Osteocyte (in vitro differentiated cells): ENCODE measurements around the gene ZNF500. TPM values are rescaled to one million over a fixed set of nuclear protein-coding genes. Genes with fewer than 3 reads are reported as not detected.

ENCODE experiments used
- DNase-seq: peaks from one replicate; pipeline ENCODE4 v3.0.0; 2021; ENCODE audit warnings: mixed read lengths; ENCODE audit not compliant: unreplicated experiment; ENCODE audit errors: extremely low spot score
- H3K27ac Mint-ChIP-seq: one replicate; pipeline ENCODE4 v1.8.0; 2021; ENCODE audit warnings: mild to moderate bottlenecking, mixed read lengths; ENCODE audit not compliant: unreplicated experiment
- H3K27me3 Mint-ChIP-seq: one replicate; pipeline ENCODE4 v1.8.0; 2021; ENCODE audit warnings: mixed read lengths; ENCODE audit not compliant: unreplicated experiment
- H3K36me3 Mint-ChIP-seq: one replicate; pipeline ENCODE4 v1.8.0; 2021; ENCODE audit warnings: mixed read lengths; ENCODE audit not compliant: unreplicated experiment
- H3K4me1 Mint-ChIP-seq: one replicate; pipeline ENCODE4 v1.8.0; 2021; ENCODE audit warnings: mixed read lengths; ENCODE audit not compliant: unreplicated experiment
- H3K4me3 Mint-ChIP-seq: one replicate; pipeline ENCODE4 v1.8.0; 2021; ENCODE audit warnings: mild to moderate bottlenecking, moderate library complexity, mixed read lengths; ENCODE audit not compliant: unreplicated experiment
- H3K9me3 Mint-ChIP-seq: one replicate; pipeline ENCODE4 v1.8.0; 2021; ENCODE audit warnings: mixed read lengths; ENCODE audit not compliant: unreplicated experiment
- CTCF ChIP-seq: fragments of 200-600 bp; sonication (generic); IDR thresholded peaks from 2 replicates; pipeline ENCODE4 v1.5.0; 2021; ENCODE audit warnings: antibody characterized with exemption, mild to moderate bottlenecking, moderate library complexity
- total RNA-seq: library from RNA; stranded (reverse); gene quantifications from 2 replicates; pipeline ENCODE4 v1.2.1, GENCODE V29; 2021

ZNF500 gene
- total RNA-seq, 1 donor from 2014 or later, result 22.8 TPM

- Mint-ChIP-seq H3K4me3 (no peak overlapping the region), H3K27ac (no peak overlapping the region), H3K27me3 (no peaks in the 10 kb centered on the region), H3K9me3 (no peaks in the 10 kb centered on the region), H3K4me1 (no peaks in the 10 kb centered on the region), H3K36me3 (peaks cover 18% of the 10 kb centered on the region)
- DNase-seq, result no peak
- TF ChIP-seq CTCF, result no peak
Observed at GRCh38 chr16:4752351-4753100, 14.4 kb downstream of the ZNF500 start.

GRCh38 chr16:4750896-4751295 is 16.1 kb downstream of the ZNF500 start:
- DNase-seq, result no peak
- Mint-ChIP-seq H3K36me3 (peaks cover 17% of the 10 kb centered on the region), H3K27ac (no peak overlapping the region), H3K4me3 (no peak overlapping the region), H3K27me3 (no peaks in the 10 kb centered on the region), H3K4me1 (no peaks in the 10 kb centered on the region), H3K9me3 (no peaks in the 10 kb centered on the region)
- no peak for TF ChIP-seq CTCF

- TF ChIP-seq CTCF, result no peak
- Mint-ChIP-seq H3K9me3 (no peaks in the 10 kb centered on the region), H3K27ac (no peak overlapping the region), H3K27me3 (no peaks in the 10 kb centered on the region), H3K36me3 (peaks cover 7% of the 10 kb centered on the region), H3K4me3 (no peak overlapping the region), H3K4me1 (no peaks in the 10 kb centered on the region)
- DNase-seq, result no peak
Observed at GRCh38 chr16:4749700-4750257, 17.2 kb downstream of the ZNF500 start.

- no peak overlapping the region for H3K27ac Mint-ChIP-seq
- no peak overlapping the region for H3K4me3 Mint-ChIP-seq
- H3K36me3 Mint-ChIP-seq, result peaks cover 7% of the 10 kb centered on the region
- no peaks in the 10 kb centered on the region for H3K27me3 Mint-ChIP-seq
- DNase-seq, result no peak
- H3K4me1 Mint-ChIP-seq, result no peaks in the 10 kb centered on the region
- H3K9me3 Mint-ChIP-seq, result no peaks in the 10 kb centered on the region
- TF ChIP-seq CTCF, result no peak
Observed at GRCh38 chr16:4748682-4749411, 18.1 kb downstream of the ZNF500 start.
